Esophagus muscularis mucosa (tissue), 4 donors: ENCODE measurements around the gene HBG2. TPM values are rescaled to one million over a fixed set of nuclear protein-coding genes. Genes with fewer than 3 reads are reported as not detected.

Experiments used
- DNase-seq: peaks from one replicate; pipeline ENCODE4 v3.0.0-alpha.2; 2017; ENCODE audit errors: extremely low spot score
- H3K27ac ChIP-seq, 4 donors: fragments of 200-600 bp; sonication (generic); replicated peaks in 1 of 4; 1 replicate in 3 of 4; 2 replicates in 1 of 4; pipeline ENCODE4 v1.5.1; 2016 to 2019; ENCODE audit warnings: mild to moderate bottlenecking in 1 of 4
- H3K27me3 ChIP-seq, 4 donors: fragments of 200-600 bp; sonication (generic); one replicate each; pipeline versions ENCODE4 v1.5.1 to v1.6.0; 2016 to 2019
- H3K36me3 ChIP-seq, 4 donors: fragments of 200-600 bp; sonication (generic); one replicate each; pipeline ENCODE4 v1.5.1; 2016 to 2019
- H3K4me1 ChIP-seq, 4 donors: fragments of 200-600 bp; sonication (generic); one replicate each; pipeline ENCODE4 v1.5.1; 2016 to 2019
- H3K4me3 ChIP-seq, 4 donors: fragments of 200-600 bp; sonication (generic); 1 replicate in 2 of 4; 2 replicates in 2 of 4; pipeline ENCODE4 v1.5.1; 2016 to 2019; ENCODE audit warnings: mild to moderate bottlenecking in 4 of 4, moderate library complexity in 1 of 4
- H3K9me3 ChIP-seq, 4 donors: fragments of 200-600 bp; sonication (generic); 1 replicate in 3 of 4; 2 replicates in 1 of 4; pipeline ENCODE4 v1.5.1; 2016 to 2019
- EP300 ChIP-seq: sonication (generic); formaldehyde crosslinking; IDR thresholded peaks from one replicate; pipeline ENCODE4 v1.6.1; 2017; ENCODE audit warnings: antibody characterized with exemption
- POLR2A ChIP-seq: fragments of 450-650 bp; IDR thresholded peaks from one replicate; pipeline ENCODE4 v1.6.1; 2017; ENCODE audit warnings: antibody characterized with exemption, moderate library complexity, mild to moderate bottlenecking, low read depth
- POLR2AphosphoS5 ChIP-seq, 2 donors: sonication (generic); formaldehyde crosslinking; IDR thresholded peaks; one replicate each; pipeline ENCODE4 v1.6.1; 2017; ENCODE audit warnings: antibody characterized with exemption in 2 of 2
- WGBS: methylation state at CpG from one replicate; pipeline ENCODE4 v1.1.5; 2018; 5-methylcytosine and 5-hydroxymethylcytosine counted together
- intact Hi-C: fragments of 100-400 bp; cut with DNase I; formaldehyde crosslinking; loops from one replicate; pipeline ENCODE4 v1.15.1; 2023
- total RNA-seq, 4 donors: library from RNA; depleted of rRNA; stranded (reverse); fragments of >200 nt; gene quantifications; one replicate each; pipeline versions ENCODE4 v1.1.0 to v1.2.1, GENCODE V29; 2016
- TF ChIP-seq, protein P1 (sequence below), 3 experiments: fragments of 200-600 bp in 2 of 3; fragments of 450-650 bp in 1 of 3; sonication (generic) in 2 of 3; IDR thresholded peaks; one replicate each; pipeline ENCODE4 v1.5.1; 2017 to 2019; ENCODE audit warnings: antibody characterized with exemption in 3 of 3, mild to moderate bottlenecking in 2 of 3, moderate library complexity in 1 of 3

HBG2 gene
- total RNA-seq, 4 donors from 2014 or later = not detected

GRCh38 chr11:5269715-5270147, 15.2 kb upstream of the HBG2 start, which contains the start of gene HBE1:
Gene HBE1 (minus strand): TSS chr11:5269945. CDS start chr11:5269890, 55 bp downstream.
- intact Hi-C loops = no loop called here
- TF ChIP-seq POLR2AphosphoS5 (IDR thresholded peaks at IDR 0.05) (no peak), EP300 (no peak), POLR2A (no peak)
- TF ChIP-seq, protein P1, sequence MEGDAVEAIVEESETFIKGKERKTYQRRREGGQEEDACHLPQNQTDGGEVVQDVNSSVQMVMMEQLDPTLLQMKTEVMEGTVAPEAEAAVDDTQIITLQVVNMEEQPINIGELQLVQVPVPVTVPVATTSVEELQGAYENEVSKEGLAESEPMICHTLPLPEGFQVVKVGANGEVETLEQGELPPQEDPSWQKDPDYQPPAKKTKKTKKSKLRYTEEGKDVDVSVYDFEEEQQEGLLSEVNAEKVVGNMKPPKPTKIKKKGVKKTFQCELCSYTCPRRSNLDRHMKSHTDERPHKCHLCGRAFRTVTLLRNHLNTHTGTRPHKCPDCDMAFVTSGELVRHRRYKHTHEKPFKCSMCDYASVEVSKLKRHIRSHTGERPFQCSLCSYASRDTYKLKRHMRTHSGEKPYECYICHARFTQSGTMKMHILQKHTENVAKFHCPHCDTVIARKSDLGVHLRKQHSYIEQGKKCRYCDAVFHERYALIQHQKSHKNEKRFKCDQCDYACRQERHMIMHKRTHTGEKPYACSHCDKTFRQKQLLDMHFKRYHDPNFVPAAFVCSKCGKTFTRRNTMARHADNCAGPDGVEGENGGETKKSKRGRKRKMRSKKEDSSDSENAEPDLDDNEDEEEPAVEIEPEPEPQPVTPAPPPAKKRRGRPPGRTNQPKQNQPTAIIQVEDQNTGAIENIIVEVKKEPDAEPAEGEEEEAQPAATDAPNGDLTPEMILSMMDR (IDR thresholded peaks at IDR 0.05) = no peak
- Histone ChIP-seq H3K36me3 (no peaks in the 10 kb centered on the region), H3K9me3 (no peaks in the 10 kb centered on the region), H3K27me3 (no peaks in the 10 kb centered on the region), H3K4me1 (no peaks in the 10 kb centered on the region), H3K27ac (no peak within 1 kb of the TSS), H3K4me3 (no peak within 1 kb of the TSS)
- no peak for DNase-seq
- WGBS = 34% methylated on average over 4 of the region's 4 CpGs

DNA sequence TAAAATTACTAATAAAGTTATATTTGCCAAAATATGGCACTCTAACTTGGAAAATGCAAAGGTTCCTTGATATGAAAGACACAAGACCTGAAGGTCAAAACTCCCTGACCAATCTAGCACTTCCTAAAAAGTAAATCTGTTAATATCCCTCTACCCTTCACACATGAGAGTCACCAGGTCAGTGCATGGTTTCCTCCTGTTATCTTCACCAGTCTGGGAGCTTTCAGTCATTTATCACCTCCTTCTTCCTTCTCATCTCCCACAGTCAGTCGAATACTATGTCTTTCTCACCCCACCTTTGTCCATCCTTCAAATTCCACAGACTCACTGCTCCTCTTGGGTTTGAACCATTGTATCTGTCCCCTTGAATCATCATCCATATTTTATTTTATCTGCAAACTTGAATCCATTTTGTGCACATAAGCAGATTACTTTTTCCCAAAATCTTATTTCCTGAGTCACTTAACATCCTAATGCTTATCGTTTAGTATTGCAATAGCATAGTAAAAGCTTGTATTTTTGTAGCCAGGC, 12.5 kb upstream of the HBG2 start:
- Histone ChIP-seq H3K4me3 (no peak overlapping the region), H3K27ac (no peak overlapping the region), H3K36me3 (no peaks in the 10 kb centered on the region), H3K27me3 (no peaks in the 10 kb centered on the region), H3K9me3 (no peaks in the 10 kb centered on the region), H3K4me1 (no peaks in the 10 kb centered on the region)
- DNase-seq = no peak
- intact Hi-C loops = no loop called here
- TF ChIP-seq, protein P1 (IDR thresholded peaks at IDR 0.05) = no peak
- TF ChIP-seq POLR2A (no peak), EP300 (no peak), POLR2AphosphoS5 (IDR thresholded peaks at IDR 0.05) (no peak)
- 79% methylated on average over 2 of the region's 2 CpGs for WGBS

DNA sequence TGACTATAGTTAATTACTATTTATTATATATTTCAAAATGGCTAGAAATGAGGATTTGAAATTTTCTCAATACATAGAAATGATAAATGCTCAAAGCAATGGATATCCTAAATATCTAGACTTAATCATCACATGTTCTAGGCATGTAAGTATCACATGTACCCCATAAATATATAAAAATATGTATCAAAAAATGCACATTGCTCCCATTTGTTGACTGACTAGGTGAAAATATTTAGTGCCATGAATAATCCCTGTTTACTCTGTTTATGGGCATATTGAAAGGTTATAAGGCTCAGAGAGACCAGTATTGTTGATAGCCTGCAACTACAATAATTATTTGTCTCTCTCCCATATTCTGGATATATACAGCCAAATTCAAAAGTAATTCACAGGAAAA, 12.0 kb upstream of the HBG2 start:
- Histone ChIP-seq H3K27ac (no peak overlapping the region), H3K4me1 (no peaks in the 10 kb centered on the region), H3K4me3 (no peak overlapping the region), H3K27me3 (no peaks in the 10 kb centered on the region), H3K36me3 (no peaks in the 10 kb centered on the region), H3K9me3 (no peaks in the 10 kb centered on the region)
- DNase-seq = no peak
- TF ChIP-seq POLR2AphosphoS5 (IDR thresholded peaks at IDR 0.05) = no peak
- TF ChIP-seq POLR2A = no peak
- TF ChIP-seq EP300 = no peak
- intact Hi-C loops = no loop called here

GRCh38 chr11:5265832-5266231, 11.3 kb upstream of the HBG2 start:
- Histone ChIP-seq H3K27me3 (no peaks in the 10 kb centered on the region), H3K9me3 (no peaks in the 10 kb centered on the region), H3K27ac (no peak overlapping the region), H3K36me3 (no peaks in the 10 kb centered on the region), H3K4me1 (no peaks in the 10 kb centered on the region), H3K4me3 (no peak overlapping the region)
- TF ChIP-seq POLR2AphosphoS5 (IDR thresholded peaks at IDR 0.05) (no peak), POLR2A (no peak), EP300 (no peak)
- TF ChIP-seq, protein P1 (IDR thresholded peaks at IDR 0.05) = no peak
- no peak for DNase-seq
- intact Hi-C loops = no loop called here
- 40% methylated on average over 2 of the region's 2 CpGs for WGBS

DNA sequence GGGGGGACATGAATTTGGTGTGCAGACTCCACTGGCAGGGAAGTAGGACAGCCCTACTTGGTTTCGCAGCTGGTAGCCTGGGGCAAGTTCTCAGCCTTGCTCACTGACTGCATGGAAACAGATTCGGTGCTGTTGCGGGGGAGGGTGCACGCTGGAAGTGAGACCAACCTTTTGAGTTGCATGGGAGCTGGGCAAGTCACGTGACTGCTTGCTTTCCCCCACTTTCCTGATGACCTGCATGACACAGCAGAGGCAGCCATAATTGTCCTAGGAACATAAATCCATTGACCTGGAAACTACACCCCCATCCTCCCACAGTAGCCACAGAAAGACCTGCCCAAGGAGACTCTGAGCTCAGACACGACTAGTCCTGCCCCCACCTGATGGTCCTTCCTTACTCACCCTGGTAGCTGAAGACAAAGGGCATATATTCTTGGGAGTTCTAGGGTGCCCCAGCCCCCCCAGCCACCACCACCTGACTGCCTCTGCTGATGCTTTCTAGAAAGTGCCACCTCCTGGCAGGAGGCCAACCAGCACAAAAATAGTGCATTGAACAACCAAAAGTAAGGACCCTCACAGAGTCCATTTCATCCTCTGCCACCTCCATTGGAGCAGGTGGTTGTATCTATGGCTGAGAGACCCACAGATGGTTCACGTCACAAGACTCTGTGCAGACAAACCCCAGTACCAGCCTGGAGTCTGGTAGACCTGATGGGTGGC, 4.1 kb upstream of the HBG2 start:
- intact Hi-C loops = no loop called here
- no peak overlapping the region for H3K27ac ChIP-seq
- TF ChIP-seq POLR2A (no peak), EP300 (no peak)
- H3K36me3 ChIP-seq = no peaks in the 10 kb centered on the region
- DNase-seq = no peak
- H3K4me3 ChIP-seq = no peak overlapping the region
- no peaks in the 10 kb centered on the region for H3K27me3 ChIP-seq
- 73% methylated on average over 7 of the region's 7 CpGs for WGBS
- H3K9me3 ChIP-seq = no peaks in the 10 kb centered on the region
- no peaks in the 10 kb centered on the region for H3K4me1 ChIP-seq
